Measurements from ENCODE around the gene RBMS3.

DNA sequence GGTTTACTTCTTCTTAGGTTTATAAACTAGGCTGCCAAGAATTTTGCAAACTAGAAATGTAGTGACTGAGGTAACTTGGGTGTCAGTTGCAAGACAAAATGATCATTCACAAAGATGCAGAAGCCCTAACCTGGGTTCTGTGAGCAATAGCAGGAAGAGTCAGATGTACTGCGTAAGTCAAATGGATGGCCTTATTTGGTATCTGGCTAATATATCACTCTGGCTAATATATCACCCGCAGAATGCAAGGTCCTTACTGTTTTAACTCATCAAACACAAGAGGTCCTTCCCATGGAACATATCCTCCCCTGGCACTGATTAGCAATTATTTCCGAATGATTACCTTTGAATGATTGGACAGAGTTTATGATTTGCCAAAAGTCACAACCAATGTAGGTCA lies 37.4 kb downstream of the RBMS3 start:
- TF ChIP-seq, protein P1, sequence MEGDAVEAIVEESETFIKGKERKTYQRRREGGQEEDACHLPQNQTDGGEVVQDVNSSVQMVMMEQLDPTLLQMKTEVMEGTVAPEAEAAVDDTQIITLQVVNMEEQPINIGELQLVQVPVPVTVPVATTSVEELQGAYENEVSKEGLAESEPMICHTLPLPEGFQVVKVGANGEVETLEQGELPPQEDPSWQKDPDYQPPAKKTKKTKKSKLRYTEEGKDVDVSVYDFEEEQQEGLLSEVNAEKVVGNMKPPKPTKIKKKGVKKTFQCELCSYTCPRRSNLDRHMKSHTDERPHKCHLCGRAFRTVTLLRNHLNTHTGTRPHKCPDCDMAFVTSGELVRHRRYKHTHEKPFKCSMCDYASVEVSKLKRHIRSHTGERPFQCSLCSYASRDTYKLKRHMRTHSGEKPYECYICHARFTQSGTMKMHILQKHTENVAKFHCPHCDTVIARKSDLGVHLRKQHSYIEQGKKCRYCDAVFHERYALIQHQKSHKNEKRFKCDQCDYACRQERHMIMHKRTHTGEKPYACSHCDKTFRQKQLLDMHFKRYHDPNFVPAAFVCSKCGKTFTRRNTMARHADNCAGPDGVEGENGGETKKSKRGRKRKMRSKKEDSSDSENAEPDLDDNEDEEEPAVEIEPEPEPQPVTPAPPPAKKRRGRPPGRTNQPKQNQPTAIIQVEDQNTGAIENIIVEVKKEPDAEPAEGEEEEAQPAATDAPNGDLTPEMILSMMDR (IDR thresholded peaks at IDR 0.05), result no peak
- TF ChIP-seq POLR2A (IDR thresholded peaks at IDR 0.05), result no peak
